Measurements from ENCODE around the gene BNIP2.
"Not testable (repeated sequence)": the region's sequence is repeated elsewhere in the genome, so short reads cannot be mapped to it uniquely, and the experiment has no call there.

BNIP2 gene

GRCh38 chr15:59688423-59688781 lies 718 bp downstream of the BNIP2 start:
- DNase-seq (ENCODE audit: low read depth in 2 of 3, low spot score in 2 of 3), result no peak

GRCh38 chr15:59687836-59688235 lies 1.3 kb downstream of the BNIP2 start:
- DNase-seq (ENCODE audit: low read depth in 2 of 3, low spot score in 2 of 3), result no peak

DNA sequence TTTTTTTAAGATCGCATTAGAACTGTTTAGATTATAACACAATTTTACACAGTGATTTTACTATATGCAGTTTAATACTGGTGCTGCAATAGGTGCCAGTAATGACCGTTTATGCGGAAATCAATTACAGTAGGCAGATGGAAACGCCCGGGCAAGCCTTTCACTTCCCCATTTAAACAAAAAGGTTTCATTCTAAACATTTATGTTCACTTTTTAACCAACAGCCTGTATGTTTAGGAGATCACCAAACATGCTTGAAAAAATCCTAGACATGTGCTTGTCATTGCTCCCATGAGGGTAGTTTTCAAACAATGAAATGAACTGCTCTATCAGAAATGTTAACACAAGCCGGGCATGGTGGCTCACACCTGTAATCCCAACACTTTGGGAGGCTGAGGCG lies 2.7 kb downstream of the BNIP2 start:
- DNase-seq (ENCODE audit: low read depth in 2 of 3, low spot score in 2 of 3), result no peak

DNA sequence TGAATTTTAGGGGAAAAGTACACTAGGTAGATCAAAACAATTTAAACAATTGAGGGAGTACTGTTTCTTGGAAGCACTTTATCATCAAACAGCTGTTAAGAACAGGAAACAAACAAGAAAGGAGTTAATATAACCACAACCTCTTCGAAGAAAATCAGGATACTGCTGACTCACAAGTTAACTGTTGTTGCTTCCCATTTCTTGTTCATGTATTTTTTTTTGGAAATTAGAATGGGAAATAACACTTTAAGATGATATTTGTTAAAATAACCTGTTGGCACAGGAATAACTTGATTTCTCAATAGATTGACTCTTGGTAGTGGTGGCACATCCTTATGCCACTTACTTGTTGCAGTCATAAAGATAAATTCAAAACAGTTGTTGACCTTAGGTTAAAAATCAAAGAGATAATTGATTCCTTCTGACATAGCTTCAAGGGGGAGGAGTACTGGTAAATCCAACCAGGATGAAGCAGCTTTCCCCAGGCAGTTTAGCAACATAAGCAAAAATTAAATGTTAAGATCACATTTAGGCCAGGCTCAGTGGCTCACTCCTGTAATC lies 3.3 kb downstream of the BNIP2 start:
- DNase-seq (ENCODE audit: low read depth in 2 of 3, low spot score in 2 of 3), result no peak

DNA sequence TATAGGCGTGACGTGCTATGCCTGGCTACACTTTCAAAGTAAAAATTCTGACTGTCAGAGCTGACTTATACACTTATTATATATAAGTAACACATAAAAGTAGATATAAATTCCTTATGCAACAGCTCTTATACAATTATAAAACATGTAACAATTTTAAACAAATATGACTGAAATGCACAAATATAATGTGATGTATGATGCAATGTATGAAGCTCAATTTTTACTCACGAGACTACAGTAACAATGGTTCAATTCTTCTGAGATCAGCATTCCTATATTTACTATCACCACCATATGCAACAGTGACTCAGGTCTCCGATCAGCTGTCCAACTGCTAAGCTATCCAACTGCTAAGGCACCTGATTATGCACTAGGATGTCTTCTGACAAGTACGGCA lies 8.2 kb downstream of the BNIP2 start:
- no peak for DNase-seq (ENCODE audit: low read depth in 2 of 3, low spot score in 2 of 3)

DNA sequence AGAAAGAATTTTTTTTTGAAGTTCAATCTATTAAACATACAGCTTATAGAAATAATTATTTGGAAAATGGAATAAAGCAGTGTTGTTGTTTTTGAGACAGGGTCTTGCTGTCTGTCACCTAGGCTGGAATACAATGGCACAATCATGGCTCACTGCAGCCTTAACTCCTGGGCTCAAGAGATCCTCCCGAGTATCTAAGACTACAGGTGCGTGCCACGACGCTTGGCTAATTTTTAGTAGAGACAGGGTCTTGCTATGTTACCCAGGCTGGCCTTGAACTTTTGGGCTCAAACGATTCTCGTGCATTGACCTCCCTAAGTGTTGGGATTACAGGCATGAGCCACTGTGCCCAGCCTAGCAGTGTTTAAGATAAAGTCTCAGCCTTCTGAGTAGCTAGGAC lies 8.8 kb downstream of the BNIP2 start:
- no peak for DNase-seq (ENCODE audit: low read depth in 2 of 3, low spot score in 2 of 3)

DNA sequence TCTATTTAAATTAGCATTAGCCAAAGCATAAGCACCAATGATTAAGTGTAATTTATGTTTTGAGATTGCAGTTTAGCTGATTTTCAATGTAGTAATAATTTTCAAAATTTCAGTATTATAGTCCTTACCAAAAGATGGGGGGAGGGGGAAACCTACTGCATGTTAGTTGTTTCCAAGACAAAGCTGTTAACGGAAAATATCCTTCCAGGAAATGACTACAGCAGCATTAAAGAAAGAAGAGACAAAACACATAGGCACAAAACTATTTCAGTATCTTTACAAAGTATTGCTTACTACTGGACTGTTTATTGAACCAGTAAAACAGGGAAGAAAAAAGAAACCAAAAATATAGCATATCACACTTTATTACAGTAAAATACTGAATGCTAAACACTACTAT lies 10.5 kb downstream of the BNIP2 start:
- DNase-seq (ENCODE audit: low read depth in 2 of 3, low spot score in 2 of 3), result no peak

DNA sequence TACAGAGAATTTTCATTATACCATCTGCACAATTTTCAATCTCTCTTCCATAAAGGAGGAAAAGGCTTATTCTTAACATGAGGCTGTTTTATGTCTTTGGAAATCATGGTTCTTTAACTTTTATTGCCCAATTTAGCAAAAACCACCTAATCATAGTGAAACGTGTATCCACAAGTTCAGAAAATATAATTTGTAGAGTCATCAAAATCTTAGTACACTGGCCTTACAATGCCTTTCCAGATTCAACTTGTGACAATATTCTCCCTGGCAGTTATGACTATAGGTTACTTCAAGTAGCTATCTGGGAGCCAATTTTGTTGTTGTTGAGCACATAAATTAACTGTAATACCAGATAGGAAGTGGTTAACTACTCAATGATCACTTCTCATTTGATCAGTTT lies 10.9 kb downstream of the BNIP2 start:
- DNase-seq (ENCODE audit: low read depth in 2 of 3, low spot score in 2 of 3), result no peak

DNA sequence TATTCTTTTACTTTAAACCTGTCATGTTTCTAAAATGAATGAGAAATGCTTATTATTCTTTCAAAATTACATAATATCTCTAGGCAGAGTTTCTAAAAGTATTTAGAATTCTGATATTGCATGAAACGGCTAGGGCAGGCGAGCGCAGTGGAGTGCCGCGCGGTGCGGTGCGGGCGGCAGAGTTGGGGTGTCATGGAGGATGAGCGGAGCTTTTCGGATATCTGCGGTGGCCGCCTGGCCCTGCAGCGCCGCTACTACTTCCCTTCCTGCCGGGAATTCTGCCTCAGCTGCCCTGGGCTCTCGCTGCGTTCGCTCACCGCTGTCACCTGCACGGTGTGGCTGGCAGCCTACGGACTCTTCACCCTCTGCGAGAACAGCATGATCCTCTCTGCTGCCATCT lies 12.6 kb downstream of the BNIP2 start:
- no peak for DNase-seq (ENCODE audit: low read depth in 2 of 3, low spot score in 2 of 3)

DNA sequence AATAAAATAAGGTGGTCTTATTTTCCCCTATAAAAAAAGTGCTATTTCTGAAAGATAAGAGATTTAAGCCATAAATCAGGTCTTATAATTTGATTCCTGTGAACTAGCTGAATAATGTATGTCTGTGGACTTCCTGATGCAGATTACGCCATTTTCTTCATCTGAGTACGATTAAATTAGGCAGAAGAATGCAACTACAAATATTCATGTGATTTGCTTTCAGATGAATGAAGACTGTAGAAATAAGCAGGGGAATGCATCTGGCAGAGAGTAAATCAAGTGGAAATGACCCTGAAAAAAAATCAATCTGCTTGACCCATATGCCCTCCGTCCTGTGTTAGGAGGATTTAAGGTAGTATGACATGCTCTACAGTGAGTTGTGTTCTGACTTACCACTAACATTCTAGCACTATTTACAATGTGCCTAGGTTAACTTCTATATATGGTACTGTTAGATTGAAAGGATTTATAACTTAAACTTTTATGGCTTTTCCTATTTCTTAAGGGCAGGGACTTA lies 14.7 kb downstream of the BNIP2 start:
- no peak for DNase-seq (ENCODE audit: low read depth in 2 of 3, low spot score in 2 of 3)

- DNase-seq (ENCODE audit: low read depth in 2 of 3, low spot score in 2 of 3), result no peak
Measured at GRCh38 chr15:59668556-59668955, 20.6 kb downstream of the BNIP2 start.

- no peak for DNase-seq (ENCODE audit: low read depth in 2 of 3, low spot score in 2 of 3)
Measured at GRCh38 chr15:59662260-59662659, 26.9 kb downstream of the BNIP2 start.

DNA sequence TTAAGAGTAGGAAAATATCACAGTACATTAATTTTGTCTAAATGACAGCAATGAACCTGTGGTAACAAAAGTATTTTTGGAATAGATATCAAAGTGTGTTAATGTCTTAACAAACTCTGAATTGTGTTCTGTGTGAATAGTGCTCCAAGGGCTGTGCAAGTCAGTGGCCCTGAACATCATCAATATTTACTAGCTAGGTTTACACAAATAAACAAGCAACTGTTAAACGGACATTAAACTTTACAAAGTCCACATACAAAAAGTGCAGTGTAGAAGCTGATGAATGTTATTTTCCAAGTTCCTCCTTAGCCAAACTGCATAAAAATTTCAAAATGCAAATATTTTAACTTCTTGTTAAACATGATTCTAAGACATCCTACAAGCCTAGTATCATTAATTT lies 29.8 kb downstream of the BNIP2 start:
- DNase-seq (ENCODE audit: low read depth in 2 of 3, low spot score in 2 of 3), result no peak

GRCh38 chr15:59657635-59658125 lies 31.4 kb downstream of the BNIP2 start:
- no peak for DNase-seq (ENCODE audit: low read depth in 2 of 3, low spot score in 2 of 3)

DNA sequence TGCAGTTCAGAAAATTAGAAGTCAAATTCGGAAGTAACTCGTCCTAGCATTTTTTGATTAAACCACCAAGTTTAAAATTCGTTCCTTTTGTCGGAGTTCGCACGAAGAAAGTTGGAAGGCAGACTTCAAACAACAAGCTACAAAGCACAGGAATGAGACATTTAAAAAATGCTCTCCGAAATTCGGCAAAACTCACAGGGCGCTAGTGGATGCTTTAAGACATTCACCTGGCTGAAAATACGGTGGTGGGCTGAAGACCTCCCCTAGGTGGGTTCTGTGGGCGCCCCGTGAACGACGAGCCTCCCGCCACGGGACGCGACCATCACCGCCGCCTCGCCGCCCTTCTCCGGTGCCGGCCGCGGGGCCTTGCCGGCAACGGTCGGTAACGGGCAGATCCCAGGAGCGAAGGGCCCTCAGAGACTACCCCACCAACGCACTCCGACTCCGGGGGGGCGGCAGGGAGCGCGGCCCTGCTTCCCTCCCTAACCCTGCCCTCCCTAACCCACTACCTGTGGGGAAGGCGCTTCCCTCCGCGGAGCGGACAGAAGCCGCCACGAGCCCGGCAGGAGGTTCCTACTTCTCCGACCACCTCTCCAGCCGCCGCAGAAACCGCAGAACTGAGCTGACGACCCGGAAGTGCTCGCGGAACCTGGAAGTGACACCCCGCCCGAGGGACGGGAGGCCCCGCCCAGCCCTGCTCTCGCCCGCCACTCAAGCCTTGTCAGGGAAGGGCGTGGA lies 32.1 kb downstream of the BNIP2 start, which contains the start of gene GTF2A2:
Gene GTF2A2 (minus strand): TSS at position 619 of the 738 bp plus-strand sequence. CDS start 5,238 bp downstream, outside the sequence.
- peak; percentile 85 to 92 (median 91) for DNase-seq (ENCODE audit: low read depth in 2 of 3, low spot score in 2 of 3)

DNA sequence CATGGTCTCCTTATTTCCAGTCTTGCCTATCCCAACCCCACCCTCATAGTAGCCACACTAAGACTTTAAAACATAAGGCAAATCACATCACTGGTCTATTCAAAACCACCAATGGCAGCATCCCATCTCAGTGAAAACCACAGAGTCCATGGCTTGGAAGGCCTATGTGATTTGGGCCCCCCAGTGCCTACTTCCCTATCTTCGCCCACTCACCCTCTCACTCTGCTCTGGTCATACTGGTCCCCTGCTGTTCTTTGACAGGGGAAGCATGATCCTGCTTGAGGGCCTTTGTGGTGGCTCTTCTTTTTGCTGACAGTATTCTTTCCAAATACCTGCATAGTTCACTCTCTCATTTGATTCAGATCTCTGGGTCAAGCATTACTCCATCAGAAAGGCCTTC lies 35.1 kb downstream of the BNIP2 start:
- no peak for DNase-seq (ENCODE audit: low read depth in 2 of 3, low spot score in 2 of 3)

GRCh38 chr15:59649603-59650002 lies 39.5 kb downstream of the BNIP2 start:
- no peak for DNase-seq (ENCODE audit: low read depth in 2 of 3, low spot score in 2 of 3)

GRCh38 chr15:59647085-59647484 lies 42.0 kb downstream of the BNIP2 start:
- no peak for DNase-seq (ENCODE audit: low read depth in 2 of 3, low spot score in 2 of 3)

DNA sequence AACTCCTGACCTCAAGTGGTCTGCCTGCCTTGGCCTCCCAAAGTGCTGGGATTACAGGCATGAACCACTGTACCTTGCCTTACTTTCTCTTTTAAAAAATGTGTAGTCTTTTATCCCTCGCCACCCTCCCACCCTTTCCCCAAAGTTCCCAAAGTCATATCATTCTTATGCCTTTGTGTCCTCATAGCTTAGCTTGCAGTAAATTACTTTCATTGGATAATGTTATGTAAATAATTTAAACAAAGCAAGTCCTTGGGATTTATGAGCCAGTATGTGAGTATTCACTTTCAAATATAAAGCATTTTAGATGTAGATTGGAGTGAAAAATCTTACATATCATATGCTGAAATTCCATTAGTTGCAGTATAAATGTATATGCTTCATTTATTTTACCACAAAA lies 42.8 kb downstream of the BNIP2 start:
- DNase-seq (ENCODE audit: low read depth in 2 of 3, low spot score in 2 of 3), result no peak

- not testable (repeated sequence) for DNase-seq (ENCODE audit: low read depth in 2 of 3, low spot score in 2 of 3)
Measured at GRCh38 chr15:59645812-59646211, 43.3 kb downstream of the BNIP2 start.

DNA sequence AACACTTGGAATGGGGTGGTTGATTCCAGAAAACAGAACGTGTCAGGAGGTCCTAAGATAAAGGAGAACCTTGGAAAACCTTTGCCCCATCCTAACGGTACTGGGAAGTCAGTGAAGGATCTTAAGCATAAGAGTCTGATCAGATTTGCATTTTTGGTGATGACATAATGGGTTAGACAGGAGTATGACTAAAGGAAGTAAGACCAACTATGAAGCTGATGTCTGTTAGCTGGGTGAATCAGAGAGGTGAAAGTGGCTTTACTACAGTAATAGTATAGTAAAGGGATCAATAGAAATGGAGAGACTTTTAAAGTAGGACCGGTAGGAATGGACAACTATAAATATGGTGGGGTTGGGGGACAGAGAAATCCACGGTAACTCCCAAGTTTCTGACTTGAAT lies 44.4 kb downstream of the BNIP2 start:
- DNase-seq (ENCODE audit: low read depth in 2 of 3, low spot score in 2 of 3), result no peak

DNA sequence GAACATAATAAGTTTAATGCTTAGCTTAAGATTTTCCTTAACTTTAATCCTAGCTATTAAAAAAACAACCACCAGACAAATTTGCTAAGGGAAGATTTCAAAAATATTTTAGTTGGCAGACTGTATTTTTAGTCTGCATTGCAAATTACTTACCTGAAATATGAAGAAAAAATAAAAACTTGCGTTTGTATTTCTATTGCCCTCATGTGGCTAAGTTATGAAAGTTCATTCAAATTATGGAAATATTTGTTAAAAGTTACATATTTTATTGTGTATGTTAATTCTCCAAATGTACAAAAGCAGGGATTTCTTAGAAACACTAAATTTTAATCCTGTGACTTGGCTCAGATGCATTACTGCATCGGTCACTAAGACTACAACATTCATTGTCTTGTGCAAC lies 46.8 kb downstream of the BNIP2 start:
- no peak for DNase-seq (ENCODE audit: low read depth in 2 of 3, low spot score in 2 of 3)

DNA sequence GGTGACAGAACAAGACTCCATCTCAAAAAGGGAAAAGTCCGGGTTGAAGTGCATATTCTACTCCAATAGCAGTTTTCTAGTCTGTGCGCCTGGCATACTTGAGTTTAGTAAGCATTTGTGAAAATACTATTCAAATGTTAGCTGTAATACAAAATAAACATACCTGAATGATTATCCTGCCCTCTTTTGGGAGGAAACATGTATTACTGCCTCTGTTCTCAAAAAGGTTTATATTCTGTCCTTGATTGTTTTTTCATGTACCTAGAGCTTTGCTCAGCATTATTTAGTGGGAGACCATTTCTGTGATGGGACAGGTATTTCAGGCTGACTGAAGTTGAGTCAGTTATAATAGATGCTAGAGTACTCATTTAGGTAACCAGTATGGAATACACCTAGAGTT lies 51.6 kb downstream of the BNIP2 start:
- not testable (repeated sequence) for DNase-seq (ENCODE audit: low read depth in 2 of 3, low spot score in 2 of 3)
